ENCODE data around the gene PACS2.

PACS2 gene

DNA sequence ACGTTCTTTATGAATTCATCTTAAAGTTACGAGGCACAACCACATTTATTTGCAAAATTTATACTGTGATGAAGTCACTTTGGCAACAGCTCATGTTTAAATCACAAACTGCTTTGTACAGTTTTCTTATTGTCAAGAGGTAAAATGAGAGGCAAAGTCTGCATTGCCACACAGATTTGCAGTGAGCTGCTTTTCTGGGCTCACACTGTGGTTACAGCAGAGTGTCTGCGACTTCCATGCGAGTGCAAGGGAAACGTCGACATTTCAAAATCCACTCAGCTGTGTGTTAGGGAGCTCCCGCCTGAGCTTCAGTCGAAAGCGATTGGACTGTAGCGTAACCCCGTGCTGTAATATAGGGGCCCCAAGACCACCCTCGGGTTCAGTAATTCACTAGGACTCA is 118.1 kb downstream of the PACS2 start:
- no peak for DNase-seq (ENCODE audit: low read depth in 2 of 2)
- TF ChIP-seq, protein P1, sequence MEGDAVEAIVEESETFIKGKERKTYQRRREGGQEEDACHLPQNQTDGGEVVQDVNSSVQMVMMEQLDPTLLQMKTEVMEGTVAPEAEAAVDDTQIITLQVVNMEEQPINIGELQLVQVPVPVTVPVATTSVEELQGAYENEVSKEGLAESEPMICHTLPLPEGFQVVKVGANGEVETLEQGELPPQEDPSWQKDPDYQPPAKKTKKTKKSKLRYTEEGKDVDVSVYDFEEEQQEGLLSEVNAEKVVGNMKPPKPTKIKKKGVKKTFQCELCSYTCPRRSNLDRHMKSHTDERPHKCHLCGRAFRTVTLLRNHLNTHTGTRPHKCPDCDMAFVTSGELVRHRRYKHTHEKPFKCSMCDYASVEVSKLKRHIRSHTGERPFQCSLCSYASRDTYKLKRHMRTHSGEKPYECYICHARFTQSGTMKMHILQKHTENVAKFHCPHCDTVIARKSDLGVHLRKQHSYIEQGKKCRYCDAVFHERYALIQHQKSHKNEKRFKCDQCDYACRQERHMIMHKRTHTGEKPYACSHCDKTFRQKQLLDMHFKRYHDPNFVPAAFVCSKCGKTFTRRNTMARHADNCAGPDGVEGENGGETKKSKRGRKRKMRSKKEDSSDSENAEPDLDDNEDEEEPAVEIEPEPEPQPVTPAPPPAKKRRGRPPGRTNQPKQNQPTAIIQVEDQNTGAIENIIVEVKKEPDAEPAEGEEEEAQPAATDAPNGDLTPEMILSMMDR (IDR thresholded peaks at IDR 0.05; ENCODE audit: low read depth, low read length): no peak
- H3K4me3 ChIP-seq (replicated peaks in 1 of 2; ENCODE audit: low read depth in 2 of 2, low read length in 2 of 2): no peak overlapping the region

GRCh38 chr14:105433161-105433605 is 118.6 kb downstream of the PACS2 start:
- DNase-seq (ENCODE audit: low read depth in 2 of 2): no peak
- TF ChIP-seq, protein P1 (IDR thresholded peaks at IDR 0.05; ENCODE audit: low read depth, low read length): no peak
- H3K4me3 ChIP-seq (replicated peaks in 1 of 2; ENCODE audit: low read depth in 2 of 2, low read length in 2 of 2): no peak overlapping the region

GRCh38 chr14:105436402-105436801 is 121.9 kb downstream of the PACS2 start:
- DNase-seq (ENCODE audit: low read depth in 2 of 2): no peak
- H3K4me3 ChIP-seq (replicated peaks in 1 of 2; ENCODE audit: low read depth in 2 of 2, low read length in 2 of 2): no peak overlapping the region
- TF ChIP-seq, protein P1 (IDR thresholded peaks at IDR 0.05; ENCODE audit: low read depth, low read length): no peak

DNA sequence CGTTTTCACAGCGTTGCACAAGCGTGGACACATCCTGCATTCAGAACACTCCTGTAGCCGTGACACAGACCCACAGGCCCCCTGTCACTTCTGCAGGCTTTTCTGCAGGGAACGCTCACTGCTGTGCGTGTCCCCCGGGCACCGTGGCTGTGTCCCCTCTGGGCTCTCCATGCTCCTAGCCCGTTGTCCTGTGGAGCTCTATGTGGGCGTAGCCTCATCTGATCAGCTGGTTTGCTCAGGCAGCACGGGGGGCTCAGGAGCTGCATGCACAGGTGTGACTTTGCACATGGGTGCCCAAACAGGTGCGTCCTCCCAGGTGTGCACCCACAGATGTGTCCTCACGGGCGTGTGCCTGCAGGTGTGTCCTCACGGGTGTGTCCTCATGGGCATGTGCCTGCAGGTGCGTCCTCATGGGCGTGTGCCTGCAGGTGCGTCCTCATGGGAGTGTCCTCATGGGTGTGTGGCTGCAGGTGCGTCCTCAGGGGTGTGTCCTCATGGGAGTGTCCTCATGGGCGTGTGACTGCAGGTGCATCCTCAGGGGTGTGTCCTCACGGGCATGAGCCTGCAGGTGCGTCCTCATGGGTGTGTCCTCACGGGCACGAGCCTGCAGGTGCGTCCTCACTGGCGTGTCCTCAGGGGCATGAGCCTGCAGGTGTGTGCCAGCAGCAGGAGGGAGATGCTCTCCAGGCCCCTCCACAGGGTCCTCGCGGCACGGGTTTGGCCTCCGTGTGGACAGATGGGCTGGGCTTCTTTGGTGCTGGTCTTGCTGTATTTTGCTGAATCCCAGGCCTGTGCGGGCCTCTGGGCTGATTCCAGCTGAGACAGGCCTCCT is 122.6 kb downstream of the PACS2 start:
- TF ChIP-seq, protein P1 (IDR thresholded peaks at IDR 0.05; ENCODE audit: low read depth, low read length): no peak
- no peak overlapping the region for H3K4me3 ChIP-seq (replicated peaks in 1 of 2; ENCODE audit: low read depth in 2 of 2, low read length in 2 of 2)
- DNase-seq (ENCODE audit: low read depth in 2 of 2): no peak

DNA sequence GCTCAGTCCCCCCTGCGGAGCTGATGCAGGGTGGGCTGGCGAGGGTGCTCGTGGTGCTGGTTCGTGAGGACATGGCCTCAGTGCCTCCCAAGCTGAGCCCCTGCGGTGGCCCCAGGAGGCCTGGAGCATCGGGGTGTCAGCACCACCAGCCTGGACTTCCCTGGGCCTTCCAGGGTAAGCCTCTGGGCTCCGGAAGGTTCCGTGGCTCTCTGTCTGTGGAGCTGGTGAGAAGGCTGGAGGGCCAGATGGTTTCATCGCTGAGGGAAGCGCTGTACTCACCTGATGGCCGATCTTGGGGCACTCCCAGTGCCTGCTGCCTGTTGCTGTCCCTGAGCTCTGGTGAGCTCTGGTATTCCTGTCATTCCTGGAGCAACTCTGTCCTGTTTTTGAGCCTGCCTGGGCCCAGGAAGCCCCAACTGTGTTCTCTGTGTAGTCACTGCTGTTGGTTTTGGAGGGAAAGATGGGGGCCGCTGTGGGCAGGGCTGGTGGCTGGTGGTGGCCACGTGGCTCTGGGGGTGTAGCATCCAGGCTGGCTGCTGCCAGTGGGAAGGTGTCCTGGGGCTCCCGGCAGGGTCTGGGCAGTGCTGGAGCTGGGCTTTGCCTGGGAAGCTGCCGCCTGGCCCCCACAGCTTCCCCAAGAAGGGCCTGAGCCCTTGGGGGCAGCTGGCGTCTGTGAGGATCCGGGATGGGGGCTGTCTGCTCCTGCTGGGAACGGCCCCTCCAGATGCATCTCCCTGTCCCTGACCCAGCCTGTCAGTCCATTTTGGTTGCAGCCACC is 123.4 kb downstream of the PACS2 start:
- TF ChIP-seq, protein P1 (IDR thresholded peaks at IDR 0.05; ENCODE audit: low read depth, low read length): no peak
- no peak for DNase-seq (ENCODE audit: low read depth in 2 of 2)
- no peak overlapping the region for H3K4me3 ChIP-seq (replicated peaks in 1 of 2; ENCODE audit: low read depth in 2 of 2, low read length in 2 of 2)

DNA sequence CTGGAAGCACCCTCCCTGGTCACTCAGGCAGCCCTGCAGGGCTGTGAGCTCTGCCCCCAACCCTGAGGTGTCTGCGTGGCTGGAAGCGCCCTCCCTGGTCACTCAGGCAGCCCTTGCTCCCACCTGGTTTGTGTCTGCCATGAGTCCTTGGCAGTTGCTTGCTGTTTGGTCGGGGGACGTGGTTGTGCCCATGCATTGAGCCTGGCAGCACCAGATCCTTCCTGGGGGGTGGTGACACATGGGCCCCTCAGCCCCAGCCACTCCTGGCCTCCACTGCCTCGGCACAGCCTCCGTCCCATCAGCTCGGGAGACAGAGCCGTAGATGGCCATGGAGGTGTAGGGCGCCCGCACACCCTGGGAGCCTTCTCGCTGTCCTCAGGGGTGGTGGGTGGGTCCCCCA is 124.6 kb downstream of the PACS2 start:
- no peak overlapping the region for H3K4me3 ChIP-seq (replicated peaks in 1 of 2; ENCODE audit: low read depth in 2 of 2, low read length in 2 of 2)
- no peak for DNase-seq (ENCODE audit: low read depth in 2 of 2)
- TF ChIP-seq, protein P1 (IDR thresholded peaks at IDR 0.05; ENCODE audit: low read depth, low read length): no peak
